HG02763 (cell line): ENCODE measurements around the gene P4HA2.

Experiments
- ATAC-seq: cut with Tn5 transposase; IDR thresholded peaks from one replicate; pipeline ENCODE4 v1.9.1; 2021; ENCODE audit warnings: mild to moderate bottlenecking, moderate library complexity; ENCODE audit not compliant: unreplicated experiment

P4HA2 gene

DNA sequence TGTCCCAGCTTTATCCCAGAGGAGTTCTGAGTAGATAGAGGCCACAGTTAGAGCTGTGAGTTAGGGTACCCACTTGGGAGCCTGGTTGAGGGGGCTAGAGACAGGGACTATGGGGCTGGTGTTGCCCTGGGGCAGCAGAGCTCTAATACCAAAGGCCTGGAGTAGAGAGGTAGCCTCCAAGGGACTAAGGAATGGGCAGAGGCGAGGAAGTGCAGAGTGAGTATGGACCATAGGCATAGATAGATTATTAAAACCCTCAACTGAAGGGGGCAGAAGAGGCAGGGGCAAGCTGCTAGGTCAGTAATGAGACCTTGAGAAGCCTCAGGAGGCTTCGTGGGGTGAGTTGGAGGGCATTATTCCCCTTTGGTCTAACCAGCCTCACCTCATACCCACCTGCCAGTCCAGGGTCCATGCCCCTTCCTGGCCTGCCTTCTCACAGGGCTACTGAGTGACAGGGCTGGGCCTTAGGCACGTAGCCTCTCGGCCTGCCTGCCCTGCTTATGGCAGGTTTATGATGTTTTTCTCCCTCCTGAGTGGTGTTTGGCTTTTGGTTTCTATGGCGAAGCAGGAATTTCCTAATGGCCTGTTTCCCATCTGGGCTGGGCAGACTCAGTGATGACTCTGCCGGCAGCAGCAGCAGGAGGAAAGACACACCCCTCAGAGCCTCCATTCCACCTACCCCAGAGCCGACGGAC is 37.8 kb upstream of the P4HA2 start:
- no peak for ATAC-seq

DNA sequence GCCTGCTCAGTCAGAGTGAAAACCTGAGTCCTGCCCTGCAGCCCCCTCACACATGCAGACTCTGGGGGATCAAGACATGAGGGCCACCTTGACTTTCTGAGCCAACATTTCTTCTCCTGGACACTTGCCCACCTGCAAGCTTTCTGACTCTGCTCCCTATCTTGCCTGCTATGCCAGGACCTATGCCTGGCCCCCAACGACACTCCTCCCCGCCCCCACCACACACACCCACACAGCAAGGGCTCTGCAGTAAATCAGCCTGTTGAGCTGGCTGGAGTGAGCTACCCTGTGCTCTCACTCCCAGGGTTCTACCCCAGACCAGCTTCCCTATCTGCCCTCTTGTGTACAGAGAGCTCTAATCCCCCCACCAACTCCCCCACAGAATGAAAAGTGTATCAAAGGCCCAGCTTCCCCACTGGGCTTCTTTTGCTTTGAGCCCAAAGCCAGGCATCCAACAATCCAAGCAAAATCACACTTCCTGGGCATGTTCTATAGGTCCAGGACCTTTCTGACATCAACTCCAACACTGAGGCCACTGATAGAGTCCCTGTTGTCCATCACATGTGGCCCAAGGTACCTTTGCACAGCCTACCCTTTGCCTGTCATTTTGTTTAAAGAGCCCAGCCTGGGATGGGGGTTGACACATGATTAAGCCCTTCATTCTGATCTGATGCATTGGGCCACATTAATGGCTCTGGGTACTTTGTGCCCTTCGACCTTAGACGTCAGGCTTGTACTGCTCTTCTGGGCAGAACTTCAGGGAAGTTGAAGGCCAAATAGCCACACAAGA is 37.1 kb upstream of the P4HA2 start:
- ATAC-seq, result no peak

GRCh38 chr5:132263548-132264261 is 36.1 kb upstream of the P4HA2 start:
- ATAC-seq, result no peak

GRCh38 chr5:132262882-132263547 is 35.4 kb upstream of the P4HA2 start:
- ATAC-seq, result no peak

DNA sequence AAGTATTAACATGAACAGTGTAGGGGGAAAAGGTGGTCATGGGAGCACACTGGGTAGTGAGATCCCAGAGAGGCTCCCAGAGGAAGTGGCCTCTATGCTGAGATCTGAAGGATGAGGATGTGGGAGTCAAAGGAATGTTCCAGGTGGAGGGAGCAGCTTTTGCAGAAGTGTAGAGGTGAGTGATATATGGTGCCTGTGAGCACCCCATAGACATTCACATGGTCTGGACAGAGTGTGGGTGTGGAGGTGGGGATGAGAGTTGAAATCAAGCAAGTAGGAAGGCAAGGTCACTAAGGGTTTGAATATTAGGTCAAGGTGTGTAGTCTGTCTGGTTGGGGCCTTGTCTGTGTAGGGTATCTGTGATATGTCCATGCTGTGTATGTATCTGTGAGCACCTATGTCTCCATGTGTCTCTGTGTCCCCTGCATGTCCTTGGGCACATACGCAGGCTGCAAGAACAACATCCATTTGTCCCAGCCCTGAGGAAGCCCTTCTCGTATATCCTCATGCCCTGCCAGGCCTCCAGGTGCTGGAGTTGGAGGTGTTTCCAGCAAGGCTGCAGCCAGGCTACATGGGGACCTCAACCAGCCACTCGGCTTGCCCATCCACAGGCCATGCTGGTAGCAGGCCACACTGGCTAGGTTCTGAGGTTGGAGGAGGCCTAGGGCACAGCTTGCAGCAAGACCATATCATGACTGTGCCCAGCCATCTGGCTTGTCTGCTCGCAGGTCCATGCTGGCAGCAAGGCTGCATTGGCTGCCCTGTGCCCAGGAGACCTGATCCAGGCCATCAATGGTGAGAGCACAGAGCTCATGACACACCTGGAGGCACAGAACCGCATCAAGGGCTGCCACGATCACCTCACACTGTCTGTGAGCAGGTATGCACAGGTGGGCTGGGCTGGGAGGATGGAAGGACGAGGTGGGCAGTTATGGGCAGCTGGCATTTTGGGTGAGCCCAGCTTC is 34.5 kb upstream of the P4HA2 start:
- ATAC-seq, result no peak

DNA sequence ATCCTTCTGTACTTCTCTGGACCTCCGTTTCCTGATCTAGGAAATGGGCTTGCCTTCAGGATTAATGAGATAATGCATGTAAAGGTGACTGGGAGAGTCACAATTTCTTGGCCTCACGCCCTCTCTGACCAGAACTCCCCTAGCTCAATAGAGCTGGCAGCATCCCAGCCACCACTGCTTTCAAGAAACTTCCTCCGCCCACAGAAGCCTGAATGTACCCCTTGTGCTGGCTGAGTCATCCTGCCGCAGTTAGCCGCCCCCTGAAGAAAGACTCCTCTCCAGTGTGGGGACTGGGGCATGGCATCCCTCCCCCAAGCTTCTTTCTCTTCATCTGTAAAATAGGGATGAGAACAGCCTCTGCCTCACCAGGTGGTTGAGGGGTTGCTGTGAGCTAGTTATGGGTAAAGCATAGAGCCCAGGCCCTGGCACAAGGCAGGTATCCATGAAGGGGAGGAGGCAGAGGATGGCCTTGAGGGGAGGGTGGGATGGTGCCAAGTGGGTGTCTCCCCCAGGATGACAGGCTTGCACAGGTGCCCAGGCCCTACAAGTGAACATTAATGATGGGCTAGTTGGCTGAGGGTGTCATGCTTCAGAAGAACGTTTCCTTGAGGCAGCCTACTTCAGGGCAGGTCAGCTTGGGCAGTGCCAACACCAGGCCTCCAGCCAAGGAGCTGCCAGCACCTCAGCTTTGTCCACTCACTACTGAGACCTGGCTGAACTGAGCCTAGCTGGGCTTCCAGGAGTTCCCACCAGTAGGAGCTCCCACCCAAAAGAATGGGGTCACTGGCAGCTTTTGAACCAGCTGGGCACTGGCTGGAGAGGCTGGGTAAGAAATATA is 33.3 kb upstream of the P4HA2 start:
- peak; percentile 67 for ATAC-seq

GRCh38 chr5:132260051-132260450 is 32.4 kb upstream of the P4HA2 start:
- ATAC-seq, result no peak

DNA sequence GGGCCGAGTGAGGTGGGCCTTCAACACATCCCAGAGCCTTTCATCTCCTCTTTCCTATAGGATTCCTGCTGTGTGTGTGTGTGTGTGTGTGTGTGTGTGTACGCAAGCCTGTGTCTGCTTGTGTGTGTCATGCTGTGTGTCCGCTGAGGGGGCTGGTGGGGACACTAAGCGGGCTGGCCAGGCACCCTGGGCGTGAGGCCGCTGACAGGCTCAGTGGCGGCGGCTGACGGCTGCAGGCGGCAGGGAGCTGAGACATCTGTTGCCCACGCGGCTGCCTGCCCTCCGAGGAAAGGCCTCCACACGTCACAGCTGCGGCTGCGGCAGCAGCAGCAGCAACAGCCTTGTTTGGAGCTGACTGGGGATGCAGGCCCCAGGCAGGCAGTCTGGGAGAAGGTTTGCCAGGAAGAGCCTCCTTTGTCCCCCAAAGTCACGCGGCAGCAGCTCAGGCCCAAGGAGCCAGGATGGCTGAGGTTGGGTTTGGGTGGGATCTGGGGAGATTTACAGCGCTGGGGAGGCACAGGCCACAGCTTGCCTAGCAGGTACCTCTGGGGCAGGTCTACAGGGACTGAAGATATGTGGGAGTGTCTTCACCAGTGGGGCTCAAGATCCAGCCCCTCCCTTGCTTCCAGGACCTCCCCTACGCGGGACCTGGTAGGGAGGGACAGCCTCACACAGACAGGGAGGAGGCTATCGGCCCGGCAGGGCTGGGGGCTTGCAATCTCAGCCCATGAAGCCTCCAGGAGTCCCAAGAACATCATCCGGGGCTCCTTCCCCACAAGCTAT is 31.6 kb upstream of the P4HA2 start:
- no peak for ATAC-seq

- ATAC-seq, result no peak
Measured at GRCh38 chr5:132258102-132259068, 30.7 kb upstream of the P4HA2 start.

- ATAC-seq, result no peak
Measured at GRCh38 chr5:132257131-132258101, 29.8 kb upstream of the P4HA2 start, which contains the start of gene PDLIM4. TSS of gene PDLIM4 (plus strand) at chr5:132257696. CDS start at chr5:132257735, 39 bp downstream.

GRCh38 chr5:132256783-132257130 is 29.1 kb upstream of the P4HA2 start:
- no peak for ATAC-seq

- ATAC-seq, result no peak
Measured at GRCh38 chr5:132256086-132256782, 28.6 kb upstream of the P4HA2 start.

- no peak for ATAC-seq
Measured at GRCh38 chr5:132254321-132254977, 26.8 kb upstream of the P4HA2 start.

- no peak for ATAC-seq
Measured at GRCh38 chr5:132253452-132254320, 26.0 kb upstream of the P4HA2 start.
